Astrocyte (in vitro differentiated cells and primary cell): ENCODE measurements around the gene SLAMF8.

Experiments
- EZH2 ChIP-seq: IDR thresholded peaks from 2 replicates; pipeline ENCODE4 v1.6.1; 2012; ENCODE audit warnings: mild to moderate bottlenecking, low read length, inconsistent platforms; ENCODE audit not compliant: insufficient read depth
- TF ChIP-seq, protein P1 (sequence below): IDR thresholded peaks from 2 replicates; pipeline ENCODE4 v1.5.1; 2011; ENCODE audit warnings: low read depth, mild to moderate bottlenecking, inconsistent platforms, low read length, moderate library complexity; ENCODE audit not compliant: insufficient read depth

DNA sequence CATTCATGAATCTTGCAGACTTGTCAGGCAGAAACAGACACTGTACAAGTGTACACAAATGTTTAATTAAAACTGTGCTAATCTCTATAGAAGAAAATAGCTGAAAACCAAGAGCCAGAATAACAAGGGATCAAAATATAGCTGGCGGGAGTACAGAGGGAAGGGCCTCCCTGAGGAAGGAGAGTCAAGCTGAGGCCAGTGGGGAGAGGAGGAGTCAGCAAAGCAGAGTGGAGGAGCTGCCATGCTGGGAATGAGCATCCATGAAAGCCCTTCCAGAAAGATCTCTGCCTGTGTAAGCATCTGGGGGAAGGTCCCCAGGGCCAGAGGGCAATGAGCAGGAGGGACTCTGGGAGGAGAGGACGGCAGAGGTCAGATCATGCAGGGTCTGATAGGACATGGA lies 15.1 kb downstream of the SLAMF8 start:
- TF ChIP-seq, protein P1, sequence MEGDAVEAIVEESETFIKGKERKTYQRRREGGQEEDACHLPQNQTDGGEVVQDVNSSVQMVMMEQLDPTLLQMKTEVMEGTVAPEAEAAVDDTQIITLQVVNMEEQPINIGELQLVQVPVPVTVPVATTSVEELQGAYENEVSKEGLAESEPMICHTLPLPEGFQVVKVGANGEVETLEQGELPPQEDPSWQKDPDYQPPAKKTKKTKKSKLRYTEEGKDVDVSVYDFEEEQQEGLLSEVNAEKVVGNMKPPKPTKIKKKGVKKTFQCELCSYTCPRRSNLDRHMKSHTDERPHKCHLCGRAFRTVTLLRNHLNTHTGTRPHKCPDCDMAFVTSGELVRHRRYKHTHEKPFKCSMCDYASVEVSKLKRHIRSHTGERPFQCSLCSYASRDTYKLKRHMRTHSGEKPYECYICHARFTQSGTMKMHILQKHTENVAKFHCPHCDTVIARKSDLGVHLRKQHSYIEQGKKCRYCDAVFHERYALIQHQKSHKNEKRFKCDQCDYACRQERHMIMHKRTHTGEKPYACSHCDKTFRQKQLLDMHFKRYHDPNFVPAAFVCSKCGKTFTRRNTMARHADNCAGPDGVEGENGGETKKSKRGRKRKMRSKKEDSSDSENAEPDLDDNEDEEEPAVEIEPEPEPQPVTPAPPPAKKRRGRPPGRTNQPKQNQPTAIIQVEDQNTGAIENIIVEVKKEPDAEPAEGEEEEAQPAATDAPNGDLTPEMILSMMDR: no peak
- TF ChIP-seq EZH2: no peak
